PC-3 (cell line): ENCODE data around the gene LRRC3C. TPM values are rescaled to one million over a fixed set of nuclear protein-coding genes. Genes with fewer than 3 reads are reported as not detected.
"Not testable (repeated sequence)": the region's sequence is repeated elsewhere in the genome, so short reads cannot be mapped to it uniquely, and the experiment has no call there.

Experiments
- ATAC-seq: fragments of 200-7000 bp; cut with Tn5 transposase; 2 replicates; pipeline ENCODE4 v1.9.1; 2020; ENCODE audit warnings: mild to moderate bottlenecking, moderate library complexity
- BruUV-seq: library from RNA; stranded (reverse); fragments of 400-500 nt; replicated peaks from 2 replicates; lab custom pipeline; 2021; lab: Mats Ljungman, UMichigan
- CTCF ChIA-PET: fragments of 300-600 bp; sonication (Branson Sonifier 250); formaldehyde crosslinking; loops from one replicate; lab custom pipeline; 2022; ENCODE audit warnings: antibody characterized with exemption; lab: Charles Lee
- POLR2A ChIA-PET: fragments of 300-600 bp; sonication (Branson Sonifier 250); formaldehyde crosslinking; loops from one replicate; lab custom pipeline; 2022; ENCODE audit warnings: antibody characterized with exemption; ENCODE audit not compliant: unreplicated experiment; lab: Charles Lee
- DNase-seq: peaks from one replicate; pipeline ENCODE4 v3.0.0-alpha.2; 2015
- H2AFZ ChIP-seq: fragments of 300-600 bp; sonication (generic); 2 replicates; pipeline ENCODE4 v1.6.0; 2016; ENCODE audit warnings: antibody characterized with exemption, low read length
- H3F3A ChIP-seq: fragments of 300-600 bp; sonication (generic); one replicate; pipeline ENCODE4 v1.6.0; 2017; ENCODE audit warnings: antibody characterized with exemption, low read length, control low read depth, mild to moderate bottlenecking; ENCODE audit not compliant: unreplicated experiment
- H3K27ac ChIP-seq: fragments of 300-600 bp; sonication (generic); 2 replicates; pipeline ENCODE4 v1.5.1; 2016; ENCODE audit warnings: mild to moderate bottlenecking, low read length
- H3K27me3 ChIP-seq: fragments of 300-600 bp; sonication (generic); 2 replicates; pipeline ENCODE4 v1.6.1; 2016; ENCODE audit warnings: low read length, mixed read lengths
- H3K36me3 ChIP-seq: fragments of 300-600 bp; sonication (generic); 2 replicates; pipeline ENCODE4 v1.6.1; 2016; ENCODE audit warnings: low read depth, mixed run types, low read length, mixed read lengths
- H3K4me1 ChIP-seq: fragments of 300-600 bp; sonication (generic); 2 replicates; pipeline ENCODE4 v1.5.1; 2016; ENCODE audit warnings: low read length; ENCODE audit not compliant: insufficient read depth
- H3K4me2 ChIP-seq: fragments of 300-600 bp; sonication (generic); 2 replicates; pipeline ENCODE4 v1.6.0; 2016; ENCODE audit warnings: low read length
- H3K4me3 ChIP-seq: fragments of 300-600 bp; sonication (generic); 2 replicates; pipeline ENCODE4 v1.5.1; 2016; ENCODE audit warnings: mild to moderate bottlenecking, low read length, mixed read lengths
- H3K79me2 ChIP-seq: fragments of 300-600 bp; sonication (generic); 2 replicates; pipeline ENCODE4 v1.6.1; 2017; ENCODE audit warnings: low read length, mixed read lengths
- H3K9ac ChIP-seq: fragments of 300-600 bp; sonication (generic); 2 replicates; pipeline ENCODE4 v1.6.0; 2016; ENCODE audit warnings: mild to moderate bottlenecking, low read length
- H3K9me2 ChIP-seq: fragments of 300-600 bp; sonication (generic); replicated peaks from 2 replicates; pipeline ENCODE4 v1.6.1; 2016; ENCODE audit warnings: mixed run types, low read length, mixed read lengths
- H3K9me3 ChIP-seq: fragments of 300-600 bp; sonication (generic); 2 replicates; pipeline ENCODE4 v1.6.1; 2016; ENCODE audit warnings: low read length, mixed read lengths
- H4K20me1 ChIP-seq: fragments of 300-600 bp; sonication (generic); 2 replicates; pipeline ENCODE4 v1.6.1; 2016; ENCODE audit warnings: low read length, mixed read lengths
- EZH2 ChIP-seq: fragments of 300-600 bp; sonication (generic); IDR thresholded peaks from one replicate; pipeline ENCODE4 v1.6.1; 2017; ENCODE audit warnings: antibody characterized with exemption, mild to moderate bottlenecking, low read length; ENCODE audit not compliant: unreplicated experiment
- EZH2phosphoT487 ChIP-seq: fragments of 300-600 bp; sonication (generic); IDR thresholded peaks from 2 replicates; pipeline ENCODE4 v1.6.1; 2018; ENCODE audit warnings: mild to moderate bottlenecking, antibody characterized with exemption, low read length, borderline replicate concordance
- intact Hi-C: fragments of 100-400 bp; cut with micrococcal nuclease; formaldehyde crosslinking; loops from 2 replicates; pipeline ENCODE4 v1.9.0; 2023
- total RNA-seq: library from RNA; depleted of rRNA; stranded (reverse); fragments of >200 nt; gene quantifications from 2 replicates; pipeline ENCODE4 v1.2.3, GENCODE V29; 2014
- TF ChIP-seq, protein P1 (sequence below): fragments of 300-600 bp; sonication (generic); conservative IDR thresholded peaks from 2 replicates; pipeline ENCODE4 v1.5.1; 2017; ENCODE audit warnings: antibody characterized with exemption, low read depth, mild to moderate bottlenecking, low read length

Gene LRRC3C
- total RNA-seq, 1 experiment from 2014 or later = not detected

- H3K79me2 ChIP-seq = no peaks in the 10 kb centered on the region
- ATAC-seq = no peak
- H3K9me3 ChIP-seq = no peaks in the 10 kb centered on the region
- no peak overlapping the region for H3K4me2 ChIP-seq
- no peak overlapping the region for H3K27ac ChIP-seq
- H3K36me3 ChIP-seq = no peaks in the 10 kb centered on the region
- 0 out of 2 replicates have a peak, but pooled peaks cover 6% of the 10 kb centered on the region for H3K4me1 ChIP-seq
- no peaks in the 10 kb centered on the region for H3K27me3 ChIP-seq
- DNase-seq = no peak
- no peaks in the 10 kb centered on the region for H3F3A ChIP-seq
- intact Hi-C loops = no loop called here
- POLR2A ChIA-PET = interaction anchor here (0.6 kb wide), 1 partner anchor 170 kb away, joined by 13 read pairs; no protein-coding TSS in a partner anchor
- no peak overlapping the region for H3K9ac ChIP-seq
- no TSS peak for BruUV-seq
- TF ChIP-seq EZH2 (no peak), EZH2phosphoT487 (no peak)
- TF ChIP-seq, protein P1, sequence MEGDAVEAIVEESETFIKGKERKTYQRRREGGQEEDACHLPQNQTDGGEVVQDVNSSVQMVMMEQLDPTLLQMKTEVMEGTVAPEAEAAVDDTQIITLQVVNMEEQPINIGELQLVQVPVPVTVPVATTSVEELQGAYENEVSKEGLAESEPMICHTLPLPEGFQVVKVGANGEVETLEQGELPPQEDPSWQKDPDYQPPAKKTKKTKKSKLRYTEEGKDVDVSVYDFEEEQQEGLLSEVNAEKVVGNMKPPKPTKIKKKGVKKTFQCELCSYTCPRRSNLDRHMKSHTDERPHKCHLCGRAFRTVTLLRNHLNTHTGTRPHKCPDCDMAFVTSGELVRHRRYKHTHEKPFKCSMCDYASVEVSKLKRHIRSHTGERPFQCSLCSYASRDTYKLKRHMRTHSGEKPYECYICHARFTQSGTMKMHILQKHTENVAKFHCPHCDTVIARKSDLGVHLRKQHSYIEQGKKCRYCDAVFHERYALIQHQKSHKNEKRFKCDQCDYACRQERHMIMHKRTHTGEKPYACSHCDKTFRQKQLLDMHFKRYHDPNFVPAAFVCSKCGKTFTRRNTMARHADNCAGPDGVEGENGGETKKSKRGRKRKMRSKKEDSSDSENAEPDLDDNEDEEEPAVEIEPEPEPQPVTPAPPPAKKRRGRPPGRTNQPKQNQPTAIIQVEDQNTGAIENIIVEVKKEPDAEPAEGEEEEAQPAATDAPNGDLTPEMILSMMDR = no peak
- no peaks in the 10 kb centered on the region for H3K9me2 ChIP-seq
- CTCF ChIA-PET = no interaction called here
- H2AFZ ChIP-seq = no peak overlapping the region
- H4K20me1 ChIP-seq = no peaks in the 10 kb centered on the region
- no peak overlapping the region for H3K4me3 ChIP-seq
Observed at GRCh38 chr17:39944393-39944711, 16.8 kb downstream of the LRRC3C start.

GRCh38 chr17:39946551-39947330, 19.2 kb downstream of the LRRC3C start:
- CTCF ChIA-PET = no interaction called here
- Histone ChIP-seq H2AFZ (no peak overlapping the region), H3K36me3 (no peaks in the 10 kb centered on the region), H3K27ac (no peak overlapping the region), H3K9ac (no peak overlapping the region), H3F3A (no peaks in the 10 kb centered on the region), H3K4me2 (no peak overlapping the region), H3K27me3 (no peaks in the 10 kb centered on the region), H4K20me1 (no peaks in the 10 kb centered on the region), H3K9me3 (no peaks in the 10 kb centered on the region), H3K4me3 (no peak overlapping the region), H3K4me1 (no peaks in the 10 kb centered on the region), H3K79me2 (no peaks in the 10 kb centered on the region), H3K9me2 (no peaks in the 10 kb centered on the region)
- no peak for ATAC-seq
- no peak for DNase-seq
- intact Hi-C loops = no loop called here
- POLR2A ChIA-PET = no interaction called here
- no TSS peak for BruUV-seq
- TF ChIP-seq EZH2 = no peak
- TF ChIP-seq, protein P1 = no peak
- no peak for TF ChIP-seq EZH2phosphoT487

GRCh38 chr17:39948489-39948828, 20.9 kb downstream of the LRRC3C start:
- H3K36me3 ChIP-seq, CTCF ChIA-PET, H3K4me3 ChIP-seq, H3F3A ChIP-seq, intact Hi-C loops, H3K9me3 ChIP-seq, H3K9ac ChIP-seq, BruUV-seq, H3K9me2 ChIP-seq, ATAC-seq, H3K4me1 ChIP-seq, H3K79me2 ChIP-seq, POLR2A ChIA-PET, H3K27ac ChIP-seq, H4K20me1 ChIP-seq, H2AFZ ChIP-seq, H3K4me2 ChIP-seq, H3K27me3 ChIP-seq, DNase-seq: not testable (repeated sequence)
